Measurements from ENCODE around the gene FCN1. TPM values are rescaled to one million over a fixed set of nuclear protein-coding genes. Genes with fewer than 3 reads are reported as not detected.

FCN1 gene
- total RNA-seq, 1 experiment from 2014 or later = not detected

GRCh38 chr9:134899168-134899567 lies 18.5 kb downstream of the FCN1 start:
- Mint-ChIP-seq H3K4me1 (ENCODE audit: insufficient read depth, unreplicated experiment) (peaks cover 19% of the 10 kb centered on the region), H3K36me3 (ENCODE audit: insufficient read depth, unreplicated experiment) (no peaks in the 10 kb centered on the region), H3K27ac (ENCODE audit: low read depth, unreplicated experiment) (no peak overlapping the region), H3K9me3 (ENCODE audit: unreplicated experiment) (peaks cover 17% of the 10 kb centered on the region), H3K27me3 (ENCODE audit: insufficient read depth, unreplicated experiment) (peaks cover 22% of the 10 kb centered on the region), H3K4me3 (ENCODE audit: unreplicated experiment) (no peak overlapping the region)
- ChIA-PET CTCF (interaction anchor here (0.7 kb wide), 1 partner anchor 11 kb away, joined by 3 read pairs; no protein-coding TSS in a partner anchor), POLR2A (no interaction called here)
- TF ChIP-seq CTCF (IDR thresholded peaks at IDR 0.05; ENCODE audit: unreplicated experiment) = no peak
- DNase-seq (ENCODE audit: unreplicated experiment) = no peak
- intact Hi-C loops (cut with micrococcal nuclease) = no loop called here
- BruUV-seq (replicated peaks) = no TSS peak

GRCh38 chr9:134898319-134898718 lies 19.4 kb downstream of the FCN1 start:
- Mint-ChIP-seq H3K4me1 (ENCODE audit: insufficient read depth, unreplicated experiment) (peaks cover 19% of the 10 kb centered on the region), H3K27ac (ENCODE audit: low read depth, unreplicated experiment) (no peak overlapping the region), H3K4me3 (ENCODE audit: unreplicated experiment) (no peak overlapping the region), H3K36me3 (ENCODE audit: insufficient read depth, unreplicated experiment) (no peaks in the 10 kb centered on the region), H3K27me3 (ENCODE audit: insufficient read depth, unreplicated experiment) (peaks cover 14% of the 10 kb centered on the region), H3K9me3 (ENCODE audit: unreplicated experiment) (peaks cover 11% of the 10 kb centered on the region)
- no peak for TF ChIP-seq CTCF (IDR thresholded peaks at IDR 0.05; ENCODE audit: unreplicated experiment)
- intact Hi-C loops (cut with micrococcal nuclease) = no loop called here
- BruUV-seq (replicated peaks) = no TSS peak
- no peak for DNase-seq (ENCODE audit: unreplicated experiment)
- ChIA-PET POLR2A (no interaction called here), CTCF (no interaction called here)

DNA sequence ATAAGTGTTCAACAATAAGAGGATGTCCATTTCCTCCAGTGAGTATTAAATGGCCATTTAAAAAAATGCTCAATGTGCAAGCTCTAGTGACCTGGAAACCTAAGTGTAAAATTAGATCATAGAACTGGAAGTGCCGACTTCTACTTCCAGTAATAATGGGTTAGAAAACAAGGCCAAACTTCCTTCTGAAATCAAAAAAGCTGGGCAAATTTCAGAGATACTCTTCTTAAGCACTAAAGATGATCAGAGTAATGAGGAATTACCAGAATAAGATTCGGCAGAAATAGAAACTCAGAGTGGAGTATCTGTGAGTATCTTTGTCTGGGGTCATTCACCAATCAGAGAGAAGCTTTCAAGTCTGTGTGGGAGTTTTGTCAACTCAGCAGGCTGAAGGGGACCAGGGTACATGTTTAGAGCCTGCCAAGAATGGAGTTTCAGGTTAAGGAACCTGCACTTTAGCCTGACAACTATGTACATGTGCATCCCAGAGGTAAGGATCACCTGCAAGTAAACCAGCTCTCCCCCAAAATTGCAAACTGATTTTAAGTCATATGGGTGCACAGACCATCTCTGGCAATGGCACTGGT lies 20.0 kb downstream of the FCN1 start:
- peaks cover 7% of the 10 kb centered on the region for H3K27me3 Mint-ChIP-seq (ENCODE audit: insufficient read depth, unreplicated experiment)
- H3K36me3 Mint-ChIP-seq (ENCODE audit: insufficient read depth, unreplicated experiment) = no peaks in the 10 kb centered on the region
- POLR2A ChIA-PET = no interaction called here
- no peak overlapping the region for H3K27ac Mint-ChIP-seq (ENCODE audit: low read depth, unreplicated experiment)
- DNase-seq (ENCODE audit: unreplicated experiment) = no peak
- peaks cover 19% of the 10 kb centered on the region for H3K4me1 Mint-ChIP-seq (ENCODE audit: insufficient read depth, unreplicated experiment)
- H3K4me3 Mint-ChIP-seq (ENCODE audit: unreplicated experiment) = no peak overlapping the region
- intact Hi-C loops (cut with micrococcal nuclease) = no loop called here
- H3K9me3 Mint-ChIP-seq (ENCODE audit: unreplicated experiment) = peaks cover 9% of the 10 kb centered on the region
- no peak for TF ChIP-seq CTCF (IDR thresholded peaks at IDR 0.05; ENCODE audit: unreplicated experiment)
- no TSS peak for BruUV-seq (replicated peaks)
- CTCF ChIA-PET = interaction anchor here (0.7 kb wide), 1 partner anchor 115 kb away, joined by 3 read pairs; no protein-coding TSS in a partner anchor

DNA sequence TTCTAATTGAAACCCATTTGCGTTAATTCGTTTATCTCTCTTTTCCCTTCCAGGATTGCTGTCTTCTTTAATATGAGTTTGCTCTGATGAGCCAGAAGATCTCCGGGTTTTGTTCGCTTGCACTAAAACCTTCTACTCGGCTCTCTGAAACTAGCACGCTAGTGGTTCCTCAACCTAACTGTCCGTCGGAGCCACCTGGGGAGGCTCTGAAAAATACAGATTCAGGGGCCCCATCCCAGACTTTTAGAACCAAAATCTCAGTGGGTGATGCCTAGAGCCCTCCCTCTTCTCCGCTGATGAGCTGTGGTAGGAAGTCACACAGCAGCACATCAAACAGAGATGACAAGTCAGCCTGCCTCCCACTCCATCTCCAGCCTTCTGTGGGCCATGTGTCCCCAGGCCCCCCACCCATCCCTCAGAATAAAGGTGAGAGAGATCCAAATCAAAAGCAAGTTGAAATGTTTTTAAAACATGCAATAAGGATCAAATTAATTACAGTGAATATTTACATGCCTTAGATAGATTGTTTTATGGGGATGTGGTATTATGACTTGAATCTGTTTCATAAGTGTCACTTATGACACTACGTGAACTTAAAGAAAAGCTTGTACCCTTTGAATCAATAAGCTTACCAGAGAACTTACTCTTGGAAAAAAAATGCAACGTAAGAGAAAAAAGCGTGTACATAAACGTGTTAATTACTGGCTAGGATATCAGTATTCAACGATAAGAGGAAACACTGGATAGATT lies 20.7 kb downstream of the FCN1 start:
- no peak for TF ChIP-seq CTCF (IDR thresholded peaks at IDR 0.05; ENCODE audit: unreplicated experiment)
- ChIA-PET CTCF (interaction anchor here (0.7 kb wide), 1 partner anchor 114 kb away, joined by 3 read pairs; no protein-coding TSS in a partner anchor), POLR2A (interaction anchor here (0.7 to 0.8 kb wide), 2 partner anchors 33 to 131 kb away, joined by 3 read pairs; no protein-coding TSS in a partner anchor)
- peaks cover 9% of the 10 kb centered on the region for H3K9me3 Mint-ChIP-seq (ENCODE audit: unreplicated experiment)
- H3K4me3 Mint-ChIP-seq (ENCODE audit: unreplicated experiment) = no peak overlapping the region
- BruUV-seq (replicated peaks) = no TSS peak
- no peak for DNase-seq (ENCODE audit: unreplicated experiment)
- peaks cover 19% of the 10 kb centered on the region for H3K4me1 Mint-ChIP-seq (ENCODE audit: insufficient read depth, unreplicated experiment)
- H3K27me3 Mint-ChIP-seq (ENCODE audit: insufficient read depth, unreplicated experiment) = peaks cover under 1% of the 10 kb centered on the region
- peak overlapping the region; percentile 10 for H3K27ac Mint-ChIP-seq (ENCODE audit: low read depth, unreplicated experiment)
- H3K36me3 Mint-ChIP-seq (ENCODE audit: insufficient read depth, unreplicated experiment) = no peaks in the 10 kb centered on the region
- intact Hi-C loops (cut with micrococcal nuclease) = no loop called here

Data from MCF 10A (cell line).